Measurements from ENCODE around the gene TSPAN11.

Gene TSPAN11

DNA sequence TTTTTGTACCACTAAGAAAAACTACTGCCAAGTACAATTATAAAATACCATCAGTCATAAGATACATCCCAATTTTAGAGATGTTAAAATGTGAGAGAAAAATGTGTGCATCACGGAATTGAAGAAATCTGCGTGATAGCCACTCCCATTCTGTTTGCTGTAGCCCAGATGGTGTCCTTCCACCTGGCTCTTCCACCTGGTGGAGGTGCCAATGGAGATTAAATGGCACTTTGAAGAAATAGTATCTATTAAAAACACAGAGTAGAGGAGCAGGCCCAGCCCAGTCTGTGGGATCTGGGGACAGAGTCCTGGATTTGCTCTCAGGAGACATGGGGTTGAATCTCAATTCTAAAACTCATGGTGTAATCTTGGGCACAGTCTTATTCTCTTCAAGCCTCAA lies 35.5 kb downstream of the TSPAN11 start:
- no peak for DNase-seq

DNA sequence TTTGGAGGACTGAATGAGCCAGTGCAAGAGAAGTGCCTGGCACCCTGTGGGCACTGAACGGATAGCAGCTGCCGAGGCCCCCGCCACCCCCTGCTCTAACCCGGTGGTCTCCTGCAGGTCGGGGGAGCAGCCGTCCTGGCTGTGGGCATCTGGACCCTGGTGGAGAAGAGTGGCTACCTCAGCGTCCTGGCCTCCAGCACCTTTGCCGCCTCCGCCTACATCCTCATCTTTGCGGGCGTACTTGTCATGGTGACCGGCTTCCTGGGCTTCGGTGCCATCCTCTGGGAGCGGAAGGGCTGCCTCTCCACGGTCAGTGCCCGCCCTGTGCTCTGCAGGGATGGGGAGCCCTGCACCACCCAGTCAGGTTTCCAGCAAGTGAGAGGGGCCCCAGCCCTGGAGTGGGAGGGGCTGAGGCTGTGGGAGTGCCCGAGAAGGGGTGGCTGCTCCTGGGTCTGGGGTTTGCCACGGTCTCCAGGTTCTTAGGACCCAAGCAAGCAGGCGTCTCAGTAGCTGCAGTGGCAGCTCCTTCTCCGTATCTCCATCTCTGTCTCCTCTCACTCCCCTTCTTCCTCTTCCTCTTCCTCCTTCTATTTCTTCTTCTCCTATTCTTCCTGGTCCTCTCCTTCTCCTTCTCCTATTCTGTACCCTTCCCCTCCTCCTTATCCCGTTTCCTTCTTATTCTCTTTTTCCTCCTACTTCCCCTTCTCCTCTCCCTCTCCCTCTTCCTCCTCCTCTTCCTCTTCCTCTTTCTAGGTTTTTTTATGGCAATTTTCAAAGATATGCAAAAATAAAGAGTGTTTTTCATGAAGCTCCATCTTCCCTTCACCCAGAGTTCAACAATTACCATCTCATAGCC lies 37.4 kb downstream of the TSPAN11 start:
- no peak for DNase-seq

GRCh38 chr12:30964896-30965612 lies 38.5 kb downstream of the TSPAN11 start:
- no peak for DNase-seq

DNA sequence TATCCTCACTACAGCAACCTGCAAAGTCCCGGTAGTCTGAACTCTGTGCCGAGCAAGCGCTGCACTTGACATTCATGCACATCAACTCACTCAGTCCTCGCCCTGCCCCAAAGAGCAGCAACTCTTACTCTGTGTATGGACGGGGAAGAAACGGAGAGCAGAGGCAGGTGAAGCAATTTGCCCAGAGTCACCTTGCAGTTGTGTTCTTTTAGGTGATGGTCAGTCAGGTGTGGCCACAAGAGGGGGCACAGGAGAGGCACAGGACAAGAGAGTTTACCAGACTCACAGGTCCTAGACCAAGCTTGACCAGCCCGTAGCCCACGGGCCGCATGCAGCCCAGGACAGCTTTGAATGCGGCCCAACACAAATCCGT lies 39.1 kb downstream of the TSPAN11 start:
- DNase-seq: no peak

- DNase-seq: no peak
These were observed 40.5 kb downstream of the TSPAN11 start for GRCh38 chr12:30967026-30967425.

- no peak for DNase-seq
These were observed 41.7 kb downstream of the TSPAN11 start for GRCh38 chr12:30968211-30968610.

- no peak for DNase-seq
These were observed 42.5 kb downstream of the TSPAN11 start for GRCh38 chr12:30969006-30969405.

DNA sequence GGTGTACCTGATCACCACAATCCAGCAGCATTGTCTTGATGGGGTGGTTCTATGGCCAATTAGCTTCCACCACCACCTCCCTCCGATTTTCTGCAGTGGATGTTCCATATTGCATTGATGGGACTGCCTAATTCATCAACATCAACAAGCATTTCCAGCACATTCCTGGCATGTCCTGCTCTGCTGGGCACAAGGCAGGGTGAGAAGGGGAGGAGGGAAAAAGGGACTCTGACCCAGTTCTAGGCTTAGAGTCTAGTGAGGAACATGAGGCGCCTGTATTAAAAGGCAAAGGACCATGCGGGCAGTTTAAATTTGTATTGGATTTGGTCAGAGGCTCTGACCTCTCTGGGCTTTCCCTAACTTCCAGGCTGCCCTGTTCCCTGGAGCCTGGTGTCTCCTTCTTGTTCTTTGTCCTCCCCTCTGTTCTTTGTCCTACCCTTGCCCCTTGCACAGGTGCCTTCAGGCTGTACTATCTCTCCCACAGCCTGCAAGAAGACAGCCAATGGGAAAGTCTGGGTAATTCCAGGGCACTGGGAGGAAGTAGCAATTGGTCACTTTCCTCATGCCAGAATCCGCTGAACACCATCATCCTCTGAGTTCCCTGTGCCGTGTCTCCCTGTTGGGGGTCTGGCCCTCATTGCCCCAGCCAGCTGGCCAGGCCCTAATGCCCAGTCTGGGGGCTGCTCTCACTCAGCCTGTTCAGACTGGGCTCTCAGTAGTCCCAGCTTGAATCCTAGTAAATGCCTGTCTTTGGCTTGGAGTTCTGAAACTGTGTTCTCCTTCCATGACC lies 43.3 kb downstream of the TSPAN11 start:
- no peak for DNase-seq

- DNase-seq: no peak
These were observed 44.1 kb downstream of the TSPAN11 start for GRCh38 chr12:30970559-30971197.

GRCh38 chr12:30972035-30972434 lies 45.5 kb downstream of the TSPAN11 start:
- DNase-seq: no peak

GRCh38 chr12:30973175-30973574 lies 46.6 kb downstream of the TSPAN11 start:
- DNase-seq: no peak

GRCh38 chr12:30973830-30974229 lies 47.3 kb downstream of the TSPAN11 start:
- DNase-seq: no peak

DNA sequence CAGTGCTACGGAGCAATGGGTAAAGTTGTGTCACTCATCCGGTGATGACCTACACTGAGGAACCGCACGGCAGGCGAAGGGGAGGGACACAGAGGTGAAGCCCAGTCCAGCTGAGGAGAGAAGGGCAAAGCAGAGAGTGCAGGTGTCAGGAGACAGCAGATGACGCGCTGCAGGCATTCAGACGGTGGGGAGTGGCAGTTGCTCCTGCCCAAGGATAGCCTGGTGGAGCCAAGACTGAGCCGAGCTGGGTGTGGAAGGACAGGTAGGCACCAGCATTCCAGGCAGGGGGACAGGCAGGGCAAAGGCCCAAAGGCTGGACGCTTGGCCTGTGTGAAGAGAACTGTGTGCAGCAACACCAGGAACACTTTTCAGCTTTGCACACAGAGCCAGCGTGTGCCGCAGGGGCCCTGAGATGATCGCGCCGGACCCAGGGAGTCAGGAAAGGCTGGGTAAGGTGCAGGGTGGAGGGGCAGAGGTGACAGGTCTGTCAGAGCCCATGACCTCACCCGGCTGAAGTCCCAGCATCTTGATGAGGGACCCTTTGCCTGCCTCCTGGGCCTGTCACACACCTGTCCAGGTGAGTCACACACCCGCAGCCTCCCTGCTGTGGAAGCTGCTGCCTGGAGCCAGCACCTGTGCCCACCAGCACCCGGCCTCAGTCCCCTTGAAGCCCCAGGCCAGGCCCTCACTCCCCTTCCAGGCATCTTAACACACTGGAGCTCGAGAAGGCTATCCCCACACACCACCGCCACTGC lies 48.4 kb downstream of the TSPAN11 start:
- no peak for DNase-seq

- no peak for DNase-seq
These were observed 49.0 kb downstream of the TSPAN11 start for GRCh38 chr12:30975581-30975980.

GRCh38 chr12:30976206-30976605 lies 49.7 kb downstream of the TSPAN11 start:
- DNase-seq: no peak

GRCh38 chr12:30977124-30977523 lies 50.6 kb downstream of the TSPAN11 start:
- no peak for DNase-seq

GRCh38 chr12:30977537-30978349 lies 51.2 kb downstream of the TSPAN11 start:
- no peak for DNase-seq

- no peak for DNase-seq
These were observed 52.1 kb downstream of the TSPAN11 start for GRCh38 chr12:30978639-30979038.

DNA sequence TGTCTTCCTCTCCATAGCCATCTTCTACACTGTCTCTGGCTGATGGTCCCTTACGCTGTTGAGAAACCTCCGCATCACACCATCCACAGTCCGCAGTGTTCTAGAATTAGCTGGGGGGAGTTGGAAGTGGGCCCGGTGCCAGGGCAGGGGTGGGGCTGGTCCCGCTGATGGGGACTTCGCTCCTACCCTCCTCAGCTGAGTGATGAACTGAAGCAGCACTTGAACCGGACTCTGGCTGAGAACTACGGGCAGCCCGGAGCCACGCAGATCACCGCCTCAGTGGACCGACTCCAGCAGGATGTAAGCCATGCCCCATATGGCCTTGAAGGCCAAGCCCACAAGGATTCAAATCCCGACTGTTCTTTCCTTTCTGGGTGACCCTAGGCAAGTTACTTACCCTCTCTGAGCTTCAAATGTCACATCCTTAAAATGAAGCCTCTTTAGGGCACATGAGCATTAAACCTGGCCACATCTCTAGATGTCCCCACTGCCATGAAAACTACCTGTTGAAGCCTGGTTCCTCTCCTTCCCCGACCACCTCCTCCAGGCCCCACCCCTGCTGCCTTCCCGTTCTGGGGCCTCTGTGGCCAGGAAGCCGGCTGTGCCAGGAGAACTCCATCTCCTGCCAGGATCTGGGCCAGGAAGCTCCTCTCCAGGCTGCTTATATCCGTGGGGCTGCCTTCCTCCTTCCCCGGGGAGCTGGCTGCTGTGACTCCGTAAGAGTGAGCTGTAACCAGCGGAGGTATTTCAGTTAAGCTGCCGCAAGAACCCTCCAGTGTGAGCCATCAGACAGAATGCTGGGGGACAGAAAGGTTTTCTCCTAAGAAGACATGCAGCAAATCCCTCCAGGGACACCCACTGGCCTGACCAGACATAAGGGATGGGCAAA lies 53.1 kb downstream of the TSPAN11 start:
- no peak for DNase-seq

GRCh38 chr12:30980955-30981662 lies 54.6 kb downstream of the TSPAN11 start:
- DNase-seq: no peak

Data from GOT3 (cell line).